Heart left ventricle (tissue), 13 donors: Measurements from ENCODE around the gene DFFB.
"Not testable (repeated sequence)": the region's sequence is repeated elsewhere in the genome, so short reads cannot be mapped to it uniquely, and the experiment has no call there.

Source experiments
- CTCF ChIP-seq, 12 donors: fragments of 200-600 bp; sonication (generic) in 4 of 12; IDR thresholded peaks; one replicate each; pipeline versions ENCODE4 v1.5.0 to v1.8.0; 2018 to 2022; ENCODE audit warnings: antibody characterized with exemption in 12 of 12, mild to moderate bottlenecking in 5 of 12
- POLR2A ChIP-seq, 2 donors: fragments of 450-650 bp; IDR thresholded peaks; one replicate each; pipeline ENCODE4 v1.6.1; 2017; ENCODE audit warnings: antibody characterized with exemption in 2 of 2, mild to moderate bottlenecking in 2 of 2, moderate library complexity in 2 of 2
- donor health status: ischemic (EF 13 %, LVEDD 7.1; RV severe dilation, severe dysfunction).
- donor health status: DM: no; HTN: yes; CAD: no.
- donor health status: DM: no; HTN: no; CAD: no.
- donor health status: ischemic (EF 25% LVEDD 6.9; RV normal size, moderate dysfunction).
- donor health status: ischemic (EF 25% LVEDD 5.7; RV mildly dilated, moderate dysfunction).
- donor health status: ischemic (EF 35%, LVEDD 5.7; RV mildly dilated, moderate dysfunction).
- donor health status: nonischemic (EF 11% LVEDD 7.7; RV severe dilation, severe dysfunction).
- donor health status: DM: yes; HTN: yes; CAD: no.
- donor health status: PGD.
- donor health status: ischemic (EF 29% LVEDD 5.4; RV normal size, mild dysfunction).
- donor health status: nonischemic (EF 23%, LVEDD 6.1; RV moderate dilation, normal function).

- TF ChIP-seq CTCF, POLR2A (IDR thresholded peaks at IDR 0.05): not testable (repeated sequence)
Observed at GRCh38 chr1:3810149-3810761, 47.0 kb upstream of the DFFB start.
